Transverse colon (tissue), 4 donors: Measurements from ENCODE around the gene COMMD4.

Experiments used
- POLR2A ChIP-seq: fragments of 450-650 bp; IDR thresholded peaks from one replicate; pipeline ENCODE4 v1.6.1; 2016; ENCODE audit warnings: antibody characterized with exemption, mild to moderate bottlenecking, moderate library complexity
- POLR2AphosphoS5 ChIP-seq, 3 donors: sonication (generic); formaldehyde crosslinking; IDR thresholded peaks; one replicate each; pipeline ENCODE4 v1.6.1; 2016; ENCODE audit warnings: antibody characterized with exemption in 3 of 3
- TF ChIP-seq, protein P1 (sequence below), 5 experiments: fragments of 200-600 bp in 3 of 5; fragments of 450-650 bp in 2 of 5; sonication (generic) in 3 of 5; IDR thresholded peaks; 1 replicate in 2 of 5; 2 replicates in 3 of 5; pipeline ENCODE4 v1.5.1; 2016 to 2017; ENCODE audit warnings: antibody characterized with exemption in 5 of 5, inconsistent platforms in 3 of 5, mild to moderate bottlenecking in 2 of 5, moderate library complexity in 1 of 5

GRCh38 chr15:75368689-75369239 is 32.9 kb downstream of the COMMD4 start:
- TF ChIP-seq POLR2A (no peak), POLR2AphosphoS5 (IDR thresholded peaks at IDR 0.05) (no peak)
- TF ChIP-seq, protein P1, sequence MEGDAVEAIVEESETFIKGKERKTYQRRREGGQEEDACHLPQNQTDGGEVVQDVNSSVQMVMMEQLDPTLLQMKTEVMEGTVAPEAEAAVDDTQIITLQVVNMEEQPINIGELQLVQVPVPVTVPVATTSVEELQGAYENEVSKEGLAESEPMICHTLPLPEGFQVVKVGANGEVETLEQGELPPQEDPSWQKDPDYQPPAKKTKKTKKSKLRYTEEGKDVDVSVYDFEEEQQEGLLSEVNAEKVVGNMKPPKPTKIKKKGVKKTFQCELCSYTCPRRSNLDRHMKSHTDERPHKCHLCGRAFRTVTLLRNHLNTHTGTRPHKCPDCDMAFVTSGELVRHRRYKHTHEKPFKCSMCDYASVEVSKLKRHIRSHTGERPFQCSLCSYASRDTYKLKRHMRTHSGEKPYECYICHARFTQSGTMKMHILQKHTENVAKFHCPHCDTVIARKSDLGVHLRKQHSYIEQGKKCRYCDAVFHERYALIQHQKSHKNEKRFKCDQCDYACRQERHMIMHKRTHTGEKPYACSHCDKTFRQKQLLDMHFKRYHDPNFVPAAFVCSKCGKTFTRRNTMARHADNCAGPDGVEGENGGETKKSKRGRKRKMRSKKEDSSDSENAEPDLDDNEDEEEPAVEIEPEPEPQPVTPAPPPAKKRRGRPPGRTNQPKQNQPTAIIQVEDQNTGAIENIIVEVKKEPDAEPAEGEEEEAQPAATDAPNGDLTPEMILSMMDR (IDR thresholded peaks at IDR 0.05), result no peak
